IPS-20b (cell line): ENCODE data around the gene TBL1XR1.

Source experiments
- H3K27ac ChIP-seq: one replicate; pipeline ENCODE4 v1.5.1; 2013; ENCODE audit warnings: low read length
- H3K27me3 ChIP-seq: 2 replicates; pipeline ENCODE4 v1.6.1; 2013; ENCODE audit warnings: mild to moderate bottlenecking, low read length, inconsistent platforms; ENCODE audit not compliant: insufficient read depth
- H3K36me3 ChIP-seq: 2 replicates; pipeline ENCODE4 v1.6.1; 2013; ENCODE audit warnings: low read depth, mild to moderate bottlenecking, inconsistent platforms, low read length, moderate library complexity; ENCODE audit not compliant: insufficient read depth
- H3K4me1 ChIP-seq: 2 replicates; pipeline ENCODE4 v1.6.1; 2013; ENCODE audit warnings: mild to moderate bottlenecking, control low read depth, inconsistent platforms, low read length, moderate library complexity; ENCODE audit not compliant: insufficient read depth
- H3K4me3 ChIP-seq: 2 replicates; pipeline ENCODE4 v1.5.1; 2013; ENCODE audit warnings: mild to moderate bottlenecking, low read length, inconsistent platforms
- H3K9ac ChIP-seq: 2 replicates; pipeline ENCODE4 v1.6.1; 2013; ENCODE audit warnings: low read depth, mild to moderate bottlenecking, inconsistent platforms, low read length, moderate library complexity
- H3K9me3 ChIP-seq: 2 replicates; pipeline ENCODE4 v1.6.1; 2013; ENCODE audit warnings: mild to moderate bottlenecking, low read depth, low read length, inconsistent platforms; ENCODE audit not compliant: insufficient read depth

The TBL1XR1 gene

DNA sequence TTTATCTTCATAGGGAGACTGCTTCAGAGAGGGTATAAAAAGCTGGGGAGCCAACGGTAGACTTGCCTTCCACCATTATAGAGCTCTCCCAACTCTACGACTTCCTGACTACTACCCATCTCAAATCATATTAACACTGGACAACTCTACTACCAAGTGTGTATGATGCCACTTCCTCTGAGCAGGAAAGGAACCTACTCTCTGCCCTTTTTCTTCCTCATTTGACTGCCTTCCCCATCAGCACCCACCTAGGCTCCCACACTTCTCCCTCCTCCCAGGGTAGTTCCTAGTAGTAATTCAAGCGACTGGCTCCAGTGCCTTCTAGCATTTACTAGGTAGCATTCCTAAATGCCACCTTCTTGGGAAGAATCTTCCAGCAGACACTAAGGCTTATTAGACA is 24.5 kb upstream of the TBL1XR1 start:
- H3K4me1 ChIP-seq = no peaks in the 10 kb centered on the region
- H3K9me3 ChIP-seq = no peaks in the 10 kb centered on the region
- no peak overlapping the region for H3K4me3 ChIP-seq
- H3K27me3 ChIP-seq = no peaks in the 10 kb centered on the region
- H3K36me3 ChIP-seq = no peaks in the 10 kb centered on the region
- no peak overlapping the region for H3K27ac ChIP-seq
- no peak overlapping the region for H3K9ac ChIP-seq

DNA sequence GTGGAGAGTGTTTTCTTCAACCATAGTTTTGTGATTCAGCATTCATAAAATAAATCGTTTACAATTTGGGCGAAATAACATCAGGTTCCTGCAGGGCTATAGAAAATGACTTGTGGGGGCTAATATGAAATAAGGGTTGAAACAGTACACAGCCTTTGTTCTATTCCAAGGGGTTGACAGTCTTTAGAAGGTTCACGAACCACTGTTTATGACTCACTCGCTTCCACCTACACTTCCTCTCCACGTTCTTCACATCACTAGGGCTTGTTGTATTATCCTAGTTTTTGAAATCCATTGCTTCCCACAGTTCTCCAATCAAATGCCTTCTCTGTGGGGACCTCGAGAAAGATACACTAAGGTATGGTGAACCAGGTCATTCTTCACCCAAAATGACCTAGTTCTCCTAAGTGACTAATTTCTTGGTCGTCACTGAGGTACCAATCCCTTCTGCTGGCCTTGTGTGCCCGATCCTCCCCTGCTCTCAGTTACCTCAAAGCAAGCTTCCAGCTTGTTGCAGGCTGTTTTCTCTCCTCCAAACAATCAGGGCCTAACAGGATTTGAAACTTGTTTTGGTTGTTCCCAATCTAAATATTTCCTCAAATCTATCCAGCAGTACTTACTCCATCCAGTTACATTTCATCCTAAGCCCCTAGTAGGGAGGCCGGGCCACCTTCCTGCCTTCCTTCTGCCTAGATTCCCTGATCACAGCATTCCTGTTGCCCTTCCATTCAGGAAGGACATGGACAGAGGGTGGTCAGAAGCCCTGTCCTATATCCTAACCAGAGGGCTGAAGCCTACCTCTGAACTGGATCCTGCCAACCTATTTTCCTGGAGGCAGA is 23.1 kb upstream of the TBL1XR1 start:
- Histone ChIP-seq H3K27ac (no peak overlapping the region), H3K36me3 (no peaks in the 10 kb centered on the region), H3K4me3 (no peak overlapping the region), H3K4me1 (no peaks in the 10 kb centered on the region), H3K27me3 (no peaks in the 10 kb centered on the region), H3K9me3 (no peaks in the 10 kb centered on the region), H3K9ac (no peak overlapping the region)

DNA sequence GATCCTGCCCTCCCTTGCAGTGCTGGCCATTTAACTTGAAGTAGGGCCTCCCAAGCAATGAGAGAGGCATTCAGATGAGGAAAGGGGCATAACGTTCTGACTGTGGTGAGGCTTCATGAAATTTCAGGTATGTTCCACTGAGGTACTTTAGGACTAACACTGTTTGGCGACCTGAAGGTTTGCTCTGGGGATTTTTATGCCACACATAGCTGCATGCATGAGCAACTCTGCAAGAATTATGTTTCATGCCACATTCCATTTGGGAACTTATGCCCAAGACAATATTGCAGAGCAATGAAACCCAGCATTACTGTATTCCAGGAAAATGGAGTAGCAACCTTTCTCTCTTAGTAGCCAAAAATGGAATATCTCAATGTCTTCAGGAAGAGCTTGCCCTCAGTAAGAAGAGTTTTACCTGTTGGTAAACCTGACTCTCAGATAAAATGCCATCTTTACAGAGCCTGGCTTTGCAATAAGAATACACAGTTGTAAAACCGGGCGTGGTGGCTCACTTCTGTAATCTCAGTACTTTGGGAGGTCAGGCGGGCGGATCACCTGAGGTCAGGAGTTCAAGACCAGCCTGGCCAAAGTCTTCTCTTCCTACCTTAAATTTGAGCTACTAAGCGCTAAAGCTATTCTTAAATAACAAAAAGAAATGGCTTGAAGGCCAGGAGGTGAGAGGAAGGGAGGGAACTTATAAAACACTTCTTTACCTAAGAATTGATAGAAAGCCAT is 16.7 kb upstream of the TBL1XR1 start:
- no peaks in the 10 kb centered on the region for H3K9me3 ChIP-seq
- no peak overlapping the region for H3K27ac ChIP-seq
- no peaks in the 10 kb centered on the region for H3K27me3 ChIP-seq
- no peak overlapping the region for H3K4me3 ChIP-seq
- no peak overlapping the region for H3K9ac ChIP-seq
- no peaks in the 10 kb centered on the region for H3K4me1 ChIP-seq
- no peaks in the 10 kb centered on the region for H3K36me3 ChIP-seq

DNA sequence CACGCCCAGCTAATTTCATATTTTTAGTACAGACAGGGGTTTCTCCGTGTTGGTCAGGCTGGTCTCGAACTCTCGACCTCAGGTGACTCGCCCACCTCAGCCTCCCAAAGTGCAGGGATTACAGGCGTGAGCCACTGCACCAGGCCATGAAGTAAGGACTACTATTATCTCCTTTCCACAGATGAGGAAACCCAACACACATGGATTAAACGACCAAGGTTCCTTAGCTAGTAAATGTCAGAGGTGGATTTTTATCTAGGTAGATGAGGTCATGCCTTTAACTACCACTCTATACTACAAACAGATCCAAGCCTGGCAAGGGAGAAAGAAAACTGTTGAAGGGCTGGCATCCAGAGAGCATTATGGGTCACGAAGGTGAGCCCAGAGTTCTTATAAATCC is 15.5 kb upstream of the TBL1XR1 start:
- Histone ChIP-seq H3K4me1 (no peaks in the 10 kb centered on the region), H3K27ac (no peak overlapping the region), H3K9me3 (no peaks in the 10 kb centered on the region), H3K36me3 (no peaks in the 10 kb centered on the region), H3K9ac (no peak overlapping the region), H3K27me3 (no peaks in the 10 kb centered on the region), H3K4me3 (no peak overlapping the region)

DNA sequence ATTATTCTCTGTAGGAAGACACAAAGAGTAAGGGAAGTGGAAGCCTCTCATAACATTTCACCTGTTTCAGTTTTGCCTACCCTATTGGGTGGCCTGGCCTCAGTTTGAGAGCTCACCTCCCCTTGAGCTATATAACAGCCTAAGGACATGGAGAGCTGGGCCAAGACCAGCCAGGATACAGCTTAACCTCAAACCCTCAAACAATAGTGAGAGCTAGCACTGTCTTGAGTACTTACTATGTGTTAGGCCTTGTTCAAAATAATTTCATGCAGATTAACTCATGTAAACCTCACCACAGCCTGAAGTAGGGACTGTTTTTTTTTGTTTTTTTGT is 15.0 kb upstream of the TBL1XR1 start:
- Histone ChIP-seq H3K4me1 (no peaks in the 10 kb centered on the region), H3K4me3 (no peak overlapping the region), H3K36me3 (no peaks in the 10 kb centered on the region), H3K9me3 (no peaks in the 10 kb centered on the region), H3K9ac (no peak overlapping the region), H3K27ac (no peak overlapping the region), H3K27me3 (no peaks in the 10 kb centered on the region)

DNA sequence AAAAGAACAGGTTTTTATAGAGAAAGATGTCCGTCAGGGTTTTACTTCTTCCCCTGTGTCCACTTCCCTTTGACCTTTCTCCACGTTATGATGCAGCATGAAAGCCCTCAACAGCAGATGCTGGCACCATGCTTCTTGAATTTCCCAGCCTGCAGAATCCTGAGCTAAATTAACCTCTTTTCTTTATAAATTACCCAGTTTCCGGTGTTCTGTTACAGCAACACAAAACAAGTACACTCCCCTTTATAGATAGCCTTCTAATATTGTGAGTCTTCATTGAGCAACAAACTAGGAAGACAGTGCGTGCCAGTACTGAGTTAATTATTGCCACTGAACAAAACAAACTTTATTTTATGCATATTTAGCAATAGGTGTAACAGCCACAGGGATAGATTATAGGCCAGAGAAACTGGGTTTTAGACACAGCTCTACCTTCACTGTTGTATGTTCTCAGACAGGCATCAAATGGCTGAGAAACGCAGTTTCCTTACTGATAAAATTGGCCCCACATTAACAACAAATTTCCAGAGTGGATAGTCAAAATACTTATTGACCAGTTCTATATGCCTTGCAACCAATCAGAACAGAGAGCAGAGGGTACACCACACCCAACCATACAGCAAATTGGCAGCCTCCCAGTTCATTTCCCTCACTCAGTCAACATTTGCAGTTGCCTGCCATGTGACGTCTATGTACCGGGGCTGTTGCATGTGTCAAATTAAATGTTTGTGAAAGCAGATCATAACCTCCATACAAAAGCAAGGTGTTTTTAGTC is 14.4 kb upstream of the TBL1XR1 start:
- Histone ChIP-seq H3K4me1 (no peaks in the 10 kb centered on the region), H3K4me3 (no peak overlapping the region), H3K27ac (no peak overlapping the region), H3K9ac (no peak overlapping the region), H3K27me3 (no peaks in the 10 kb centered on the region), H3K36me3 (no peaks in the 10 kb centered on the region), H3K9me3 (no peaks in the 10 kb centered on the region; the same call in 1 of the 2 replicates)

DNA sequence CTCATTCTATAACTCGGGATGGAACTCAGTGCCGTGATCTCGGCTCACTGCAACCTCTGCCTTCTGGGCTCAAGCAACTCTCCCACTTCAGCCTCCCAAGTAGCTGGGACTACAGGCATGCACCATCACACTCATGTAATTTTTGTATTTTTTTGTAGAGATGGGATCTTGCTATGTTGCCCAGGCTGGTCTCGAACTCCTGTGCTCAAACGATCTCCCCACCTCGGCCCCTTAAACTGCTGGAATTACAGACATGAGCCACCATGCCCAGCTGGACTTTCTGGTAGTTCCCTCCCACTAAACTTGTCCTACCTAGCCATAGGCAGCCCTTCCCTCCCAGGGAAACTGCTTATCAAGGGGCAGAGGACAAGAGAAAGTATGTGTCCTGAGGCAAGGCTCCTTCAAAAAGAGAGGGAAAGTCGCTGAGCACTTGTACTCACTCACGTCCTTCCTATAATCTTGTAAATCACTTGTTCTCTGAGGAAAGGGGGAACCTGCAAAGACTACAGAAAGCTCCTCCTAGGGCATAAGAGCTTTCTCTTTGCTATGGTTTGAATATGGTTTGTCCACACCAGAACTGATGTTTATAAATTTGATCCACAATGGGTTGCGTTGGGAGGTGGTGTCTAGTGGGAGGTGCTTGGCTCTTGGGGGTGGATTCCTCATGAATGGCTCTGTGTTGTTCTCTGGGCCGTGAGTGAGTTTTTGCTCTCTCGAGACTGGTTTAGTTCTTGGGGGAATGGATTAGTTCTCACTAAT is 13.6 kb upstream of the TBL1XR1 start:
- Histone ChIP-seq H3K4me1 (no peaks in the 10 kb centered on the region), H3K9ac (no peak overlapping the region), H3K36me3 (no peaks in the 10 kb centered on the region), H3K27ac (no peak overlapping the region), H3K9me3 (no peaks in the 10 kb centered on the region; the same call in 1 of the 2 replicates), H3K27me3 (no peaks in the 10 kb centered on the region), H3K4me3 (no peak overlapping the region)

DNA sequence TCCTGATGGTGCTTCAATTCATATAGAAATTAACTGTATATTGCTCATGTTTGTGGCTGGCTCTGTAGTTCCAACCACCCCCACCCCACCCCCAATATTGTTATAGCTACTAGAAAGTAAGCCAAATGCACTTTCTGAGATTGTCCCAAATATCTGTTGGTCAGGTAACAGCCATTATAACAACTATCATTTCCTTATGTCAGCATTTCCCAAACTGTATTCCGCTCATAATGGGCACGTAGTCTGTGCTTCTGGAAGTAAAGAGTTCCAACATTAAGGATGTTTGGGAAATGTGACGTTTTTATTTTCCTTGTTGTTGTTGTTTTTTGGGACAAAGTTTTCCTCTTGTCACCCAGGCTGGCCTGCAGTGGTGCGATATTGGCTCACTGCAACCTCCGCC is 12.2 kb upstream of the TBL1XR1 start:
- no peaks in the 10 kb centered on the region for H3K36me3 ChIP-seq
- H3K27ac ChIP-seq = no peak overlapping the region
- H3K27me3 ChIP-seq = no peaks in the 10 kb centered on the region
- no peaks in the 10 kb centered on the region; the same call in 1 of the 2 replicates for H3K9me3 ChIP-seq
- no peaks in the 10 kb centered on the region for H3K4me1 ChIP-seq
- H3K4me3 ChIP-seq = no peak overlapping the region
- H3K9ac ChIP-seq = no peak overlapping the region

DNA sequence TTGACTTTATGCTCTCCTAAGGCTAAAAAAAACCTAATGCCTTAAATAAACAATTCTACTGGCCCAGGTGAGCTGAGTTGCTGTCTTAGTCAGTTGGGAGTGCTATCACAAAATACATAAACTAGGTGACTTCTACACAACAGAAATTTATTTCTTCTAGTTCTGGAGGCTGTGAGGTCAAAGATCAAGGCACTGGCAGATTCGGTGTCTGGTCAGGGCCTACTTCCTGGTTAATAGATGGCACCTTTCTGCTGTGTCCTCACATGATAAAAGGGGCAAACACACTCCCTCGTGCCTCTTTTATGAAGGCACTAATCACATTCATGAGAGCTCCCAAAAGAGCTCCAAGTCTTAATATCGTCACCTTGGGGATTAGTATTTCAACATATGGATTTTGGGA is 11.5 kb upstream of the TBL1XR1 start:
- Histone ChIP-seq H3K27ac (no peak overlapping the region), H3K27me3 (no peaks in the 10 kb centered on the region), H3K9ac (no peak overlapping the region), H3K36me3 (no peaks in the 10 kb centered on the region), H3K9me3 (no peaks in the 10 kb centered on the region; the same call in 1 of the 2 replicates), H3K4me1 (no peaks in the 10 kb centered on the region), H3K4me3 (no peak overlapping the region)

DNA sequence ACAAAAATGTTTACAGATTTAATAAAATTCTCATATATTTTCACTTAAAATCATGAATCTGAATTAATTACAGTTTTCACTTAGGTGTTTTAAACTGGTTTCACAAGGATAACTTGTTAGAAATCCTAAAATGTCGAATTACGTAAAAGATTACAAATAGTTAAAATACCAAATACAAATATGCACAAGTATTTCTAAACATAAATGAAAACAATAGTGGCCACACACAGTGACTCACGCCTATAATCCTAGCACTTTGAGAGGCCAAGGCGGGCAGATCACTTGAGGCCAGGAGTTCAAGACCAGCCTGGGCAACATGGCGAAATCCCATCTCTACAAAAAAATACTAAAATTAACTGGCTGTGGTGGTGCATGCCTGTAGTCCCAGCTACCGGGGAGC is 10.9 kb upstream of the TBL1XR1 start:
- Histone ChIP-seq H3K27me3 (no peaks in the 10 kb centered on the region), H3K4me3 (no peak overlapping the region), H3K9me3 (no peaks in the 10 kb centered on the region; the same call in 1 of the 2 replicates), H3K36me3 (no peaks in the 10 kb centered on the region), H3K27ac (no peak overlapping the region), H3K4me1 (no peaks in the 10 kb centered on the region), H3K9ac (no peak overlapping the region)

DNA sequence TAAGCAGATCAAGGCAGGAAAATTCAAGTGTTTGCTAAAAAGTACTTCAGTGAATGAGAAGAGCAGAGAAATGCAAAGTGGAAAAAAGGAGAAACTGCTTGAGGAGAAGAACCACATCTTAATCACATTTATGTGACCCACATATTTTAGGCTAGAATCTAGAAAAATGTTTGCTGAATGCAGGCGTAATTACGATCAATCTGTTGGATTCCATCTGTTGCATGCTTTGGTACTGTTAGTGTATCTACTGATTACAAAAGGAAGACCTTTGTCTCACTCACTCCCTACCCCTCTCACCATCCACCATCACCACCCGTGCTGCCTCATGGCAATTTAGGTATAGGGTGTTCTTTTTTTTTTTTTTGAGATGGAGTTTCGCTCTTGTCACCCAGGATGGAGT is 9.7 kb upstream of the TBL1XR1 start:
- H3K27ac ChIP-seq = no peak overlapping the region
- no peaks in the 10 kb centered on the region for H3K36me3 ChIP-seq
- no peak overlapping the region for H3K4me3 ChIP-seq
- H3K4me1 ChIP-seq = no peaks in the 10 kb centered on the region
- H3K9me3 ChIP-seq = no peaks in the 10 kb centered on the region; the same call in 1 of the 2 replicates
- no peaks in the 10 kb centered on the region for H3K27me3 ChIP-seq
- H3K9ac ChIP-seq = no peak overlapping the region
